A172 (cell line): ENCODE measurements around the gene ZC3H12C. TPM values are rescaled to one million over a fixed set of nuclear protein-coding genes. Genes with fewer than 3 reads are reported as not detected.
"Not testable (repeated sequence)": the region's sequence is repeated elsewhere in the genome, so short reads cannot be mapped to it uniquely, and the experiment has no call there.

Source experiments
- DNase-seq: peaks from one replicate; pipeline ENCODE4 v3.0.0-alpha.2; 2015; ENCODE audit warnings: low spot score
- total RNA-seq: library from RNA; depleted of rRNA; stranded (reverse); fragments of >200 nt; shearing (Covaris generic); gene quantifications from 2 replicates; pipeline ENCODE4 v1.2.3, GENCODE V29; 2014

Gene ZC3H12C
- total RNA-seq, 1 experiment from 2014 or later: 5.2 TPM

- DNase-seq: no peak
Observed at GRCh38 chr11:110176366-110177085, 83.3 kb downstream of the ZC3H12C start.

- no peak for DNase-seq
Observed at GRCh38 chr11:110177086-110177456, 83.9 kb downstream of the ZC3H12C start.

DNA sequence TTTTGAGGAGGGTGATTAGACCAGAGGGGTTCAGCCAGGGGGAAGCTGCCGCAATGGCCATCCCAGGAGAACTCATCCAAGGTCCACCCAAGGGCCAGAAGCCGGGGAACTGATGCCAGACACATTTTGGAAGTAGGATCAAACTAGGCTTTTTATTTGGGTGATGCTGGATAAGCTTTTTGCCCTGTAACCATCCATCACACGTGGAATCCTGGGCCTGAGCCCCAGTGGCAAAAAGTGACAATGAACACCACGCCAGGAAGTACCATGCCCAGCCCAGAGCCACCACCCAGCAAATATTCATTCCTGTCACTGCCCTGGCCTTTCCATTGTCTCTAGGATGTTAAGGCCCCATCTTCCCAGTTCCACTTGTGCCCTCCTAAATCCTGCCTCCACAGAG is 85.9 kb downstream of the ZC3H12C start:
- no peak for DNase-seq

- peak; percentile 40 for DNase-seq
Observed at GRCh38 chr11:110182886-110183285, 89.7 kb downstream of the ZC3H12C start.

DNA sequence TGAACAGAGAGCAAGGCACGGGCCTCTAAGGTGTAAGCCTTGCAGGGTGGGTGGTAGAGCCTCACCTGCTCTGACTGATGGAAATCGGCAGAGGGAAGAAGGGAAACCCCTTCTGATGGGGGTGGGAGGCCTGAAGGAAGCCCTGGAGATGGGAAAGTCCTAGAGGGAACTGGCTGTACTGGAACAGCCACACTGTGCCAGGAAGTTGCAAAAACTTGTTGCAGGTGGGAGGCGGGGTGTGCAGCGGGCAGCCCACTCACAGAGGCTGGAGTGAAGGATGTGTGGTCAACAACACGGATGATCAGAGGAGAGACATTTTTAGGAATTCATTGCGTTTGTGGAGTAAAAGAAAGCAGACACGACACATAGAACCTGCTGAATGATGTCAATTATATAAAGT is 91.3 kb downstream of the ZC3H12C start:
- no peak for DNase-seq

DNA sequence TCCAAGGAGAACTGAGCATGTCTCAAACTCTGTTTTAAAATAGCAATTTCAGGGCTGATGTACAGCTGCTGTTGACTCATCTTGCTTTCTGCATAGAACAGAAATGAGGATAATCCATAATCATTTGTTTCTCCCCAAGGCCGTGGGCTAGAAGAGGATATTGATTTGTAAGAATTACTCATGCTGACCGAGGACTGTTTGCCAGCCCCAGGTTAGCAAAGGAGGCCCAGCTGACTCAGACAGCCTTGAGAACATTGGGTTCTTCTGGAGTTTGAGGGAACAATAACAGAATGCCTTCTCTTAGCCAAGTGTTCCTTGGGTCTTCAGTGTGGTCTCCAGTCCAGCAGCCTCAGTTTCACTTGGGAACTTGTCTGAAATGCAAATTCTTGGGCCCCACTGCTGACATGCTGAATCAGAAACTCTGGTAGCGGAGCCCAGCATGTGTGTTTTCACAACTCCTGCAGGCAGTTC is 92.0 kb downstream of the ZC3H12C start:
- DNase-seq: no peak

DNA sequence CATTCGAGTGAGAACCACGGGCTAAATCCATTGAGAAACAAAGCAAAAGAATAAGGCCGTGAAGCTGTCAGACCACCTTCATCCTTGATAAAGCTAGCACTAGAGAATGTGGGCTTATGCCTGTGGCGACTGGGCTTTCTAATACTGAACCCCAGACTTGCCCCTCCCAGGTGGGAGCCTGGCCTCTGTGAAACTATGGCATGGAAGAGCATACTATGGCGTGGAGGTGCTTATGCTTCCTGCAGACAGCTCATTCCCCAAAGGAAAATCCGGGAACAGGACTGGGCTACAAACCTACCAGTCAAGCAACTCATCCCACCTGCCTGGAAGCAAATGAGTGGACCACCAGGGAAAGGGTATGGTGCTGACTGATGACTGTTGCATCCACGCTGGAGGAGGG is 92.4 kb downstream of the ZC3H12C start:
- DNase-seq: no peak

DNA sequence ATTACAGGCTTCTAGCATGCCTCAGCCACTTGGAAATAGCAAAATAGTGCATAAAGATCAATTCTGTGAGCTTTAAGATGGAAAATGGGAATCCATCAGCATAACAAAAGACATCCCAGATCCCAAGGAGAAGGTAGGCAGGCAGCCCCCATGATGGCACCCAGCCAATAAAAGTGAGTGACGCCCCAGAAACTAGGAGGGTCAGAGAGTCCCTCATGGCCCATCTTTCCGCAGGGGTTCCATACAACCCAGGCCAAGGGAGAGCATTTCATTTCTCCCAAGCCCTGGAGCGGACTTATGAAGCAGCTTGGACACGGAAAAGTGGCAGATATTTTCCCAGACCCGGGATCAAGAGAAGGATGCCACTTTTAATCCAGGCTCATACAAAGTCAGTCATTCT is 93.3 kb downstream of the ZC3H12C start:
- DNase-seq: no peak

GRCh38 chr11:110186867-110187266 is 93.7 kb downstream of the ZC3H12C start:
- no peak for DNase-seq

DNA sequence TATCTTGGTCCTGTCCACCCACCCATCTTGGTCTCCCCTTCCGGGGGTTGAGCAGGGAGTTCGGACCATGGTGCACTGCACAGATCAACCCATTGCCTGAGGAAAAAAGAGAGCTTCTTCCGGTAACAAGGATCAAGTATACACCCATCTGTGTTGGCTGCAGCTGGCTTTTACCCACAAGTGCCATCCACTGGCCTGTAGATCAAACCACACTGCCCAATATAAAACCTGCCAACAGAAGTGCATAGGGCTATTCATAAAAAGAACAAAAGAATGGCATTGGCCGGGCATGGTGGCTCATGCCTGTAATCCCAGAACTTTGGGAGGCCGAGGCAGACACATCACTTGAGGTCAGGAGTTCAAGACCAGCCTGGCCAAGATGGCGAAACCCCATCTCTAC is 94.5 kb downstream of the ZC3H12C start:
- no peak for DNase-seq

- DNase-seq: no peak
Observed at GRCh38 chr11:110190885-110191284, 97.7 kb downstream of the ZC3H12C start.

- DNase-seq: not testable (repeated sequence)
Observed at GRCh38 chr11:110192604-110193282, 99.6 kb downstream of the ZC3H12C start.

DNA sequence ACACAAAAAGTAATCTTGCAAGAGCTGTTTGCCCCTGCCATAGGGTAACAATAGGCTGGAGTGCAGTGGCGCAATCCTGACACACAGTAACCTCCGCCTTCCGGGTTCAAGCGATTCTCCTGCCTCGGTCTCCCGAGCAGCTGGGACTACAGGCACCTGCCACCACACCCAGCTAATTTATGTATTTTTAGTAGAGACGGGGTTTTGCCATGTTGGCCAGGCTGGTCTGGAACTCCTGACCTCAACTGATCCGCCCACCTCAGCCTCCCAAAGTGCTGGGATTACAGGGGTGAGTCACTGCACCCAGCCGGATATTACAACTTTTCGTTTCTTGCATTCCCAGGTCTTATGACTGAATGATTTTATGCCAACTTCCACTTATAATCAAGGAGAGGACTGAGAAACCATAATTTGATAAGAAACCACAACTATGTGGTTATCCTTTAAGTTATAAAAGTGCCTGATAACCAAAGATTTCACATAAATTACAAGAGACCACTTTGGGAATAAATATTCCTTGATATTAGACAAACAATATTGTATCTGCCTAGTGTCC is 101.1 kb downstream of the ZC3H12C start:
- DNase-seq: peak; percentile 86

GRCh38 chr11:110196241-110196754 is 103.1 kb downstream of the ZC3H12C start:
- peak; percentile 69 for DNase-seq

DNA sequence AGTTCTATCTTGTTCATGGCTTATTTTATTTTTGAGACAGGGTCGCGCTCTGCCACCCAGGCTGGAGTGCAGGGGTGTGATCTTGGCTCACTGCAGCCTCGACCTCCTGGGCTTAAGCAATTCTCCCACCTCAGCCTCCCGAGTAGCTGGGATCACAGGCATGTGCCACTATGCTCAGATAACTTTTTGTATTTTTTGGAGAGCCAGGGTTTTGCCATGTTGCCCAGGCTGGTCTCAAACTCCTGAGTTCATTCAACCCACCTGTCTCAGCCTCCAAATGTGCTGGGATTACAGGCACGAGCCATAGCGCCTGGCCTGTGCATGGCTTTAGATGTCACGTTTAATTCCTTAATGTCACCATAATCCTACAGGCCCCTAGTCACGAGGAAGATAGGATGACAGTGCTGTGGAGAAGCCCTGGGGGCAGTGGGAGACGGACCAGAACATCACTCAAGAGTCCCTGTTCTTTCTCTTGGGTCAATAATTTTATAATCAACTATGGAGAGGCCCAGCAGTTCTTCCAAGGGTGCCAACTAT is 103.8 kb downstream of the ZC3H12C start:
- DNase-seq: no peak

GRCh38 chr11:110198031-110198729 is 105.0 kb downstream of the ZC3H12C start:
- no peak for DNase-seq

DNA sequence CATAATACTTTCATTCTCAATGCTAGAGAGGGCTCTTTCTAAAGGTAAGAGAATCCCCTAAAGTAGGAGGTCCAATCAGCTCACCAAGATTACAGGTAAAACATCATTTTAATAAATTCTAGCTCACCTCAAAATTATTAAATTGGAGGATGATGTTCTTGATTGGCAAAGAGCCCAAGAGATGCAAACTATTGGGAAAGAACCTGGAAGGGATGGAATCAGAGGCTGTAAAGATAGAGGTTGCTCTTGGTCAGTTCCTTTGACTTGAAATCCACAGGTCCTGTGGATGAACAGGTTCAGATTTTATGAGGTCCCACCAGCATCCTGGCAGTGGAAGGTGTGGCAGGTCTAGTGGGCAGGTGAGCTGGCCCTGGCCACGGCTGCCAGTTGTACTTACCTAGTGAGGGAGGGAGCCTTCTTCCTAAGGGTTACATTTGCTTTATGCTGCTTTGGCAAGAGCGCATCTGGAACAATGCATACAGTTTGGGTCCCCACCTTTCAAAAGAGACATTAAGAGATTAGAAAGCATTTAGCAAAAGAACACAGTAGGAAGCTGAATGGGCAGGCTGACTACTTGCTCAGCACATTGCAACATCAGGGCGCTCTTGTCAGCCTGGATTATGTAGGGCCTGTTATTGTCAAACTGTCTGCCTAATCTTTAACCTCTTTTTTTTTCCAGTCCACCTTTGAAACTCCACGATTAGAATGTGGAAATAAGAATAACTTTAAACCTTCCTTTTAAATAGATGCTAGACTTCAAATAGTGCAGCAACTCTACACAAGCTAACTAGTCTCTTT is 106.2 kb downstream of the ZC3H12C start:
- no peak for DNase-seq

- DNase-seq: peak; percentile 16
Observed at GRCh38 chr11:110200241-110200640, 107.0 kb downstream of the ZC3H12C start.

DNA sequence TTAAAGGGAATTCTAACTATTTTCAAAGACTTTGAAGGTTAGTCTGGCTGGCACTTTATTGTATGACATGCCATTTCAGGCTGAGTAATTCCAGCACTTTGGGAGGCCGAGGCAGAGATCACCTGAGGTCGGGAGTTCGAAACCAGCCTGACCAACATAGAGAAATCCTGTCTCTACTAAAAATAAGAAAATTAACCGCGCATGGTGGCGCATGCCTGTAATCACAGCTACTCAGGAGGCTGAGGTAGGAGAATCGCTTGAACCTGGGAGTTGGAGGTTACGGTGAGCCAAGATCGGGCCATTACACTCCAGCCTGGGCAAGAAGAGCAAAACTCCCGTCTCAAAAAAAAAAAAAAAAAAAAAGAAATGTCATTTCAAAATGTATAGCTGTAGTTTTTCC is 107.6 kb downstream of the ZC3H12C start:
- DNase-seq: no peak

DNA sequence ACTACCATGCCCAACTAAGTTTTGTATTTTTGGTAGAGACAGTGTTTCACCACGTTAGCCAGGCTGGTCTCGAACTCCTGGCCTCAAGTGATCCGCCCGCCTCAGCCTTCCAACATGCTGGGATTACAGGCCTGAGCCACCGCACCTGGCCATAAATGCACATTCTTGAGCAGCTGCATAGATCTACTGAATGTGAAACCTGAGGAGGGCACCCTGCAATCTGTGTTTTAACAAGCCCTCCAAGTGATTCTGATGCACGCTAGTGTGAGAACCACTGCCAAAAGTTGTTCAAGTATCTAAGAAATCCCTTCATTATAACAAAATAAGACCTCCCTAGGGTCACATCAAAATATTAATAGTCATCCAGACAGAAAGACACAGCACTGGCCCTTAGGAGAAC is 113.9 kb downstream of the ZC3H12C start:
- no peak for DNase-seq

- DNase-seq: not testable (repeated sequence)
Observed at GRCh38 chr11:110208678-110209312, 115.6 kb downstream of the ZC3H12C start.
